Ammon's horn (tissue), 1 donor: ENCODE results near the gene PPP2R3A.
A peak's percentile ranks its signal among the peaks of the same experiment; 100 is the strongest.

Source experiments
- DNase-seq: peaks from one replicate; pipeline ENCODE4 v3.0.0-alpha.2; 2016; ENCODE audit warnings: low spot score

PPP2R3A gene

GRCh38 chr3:135967867-135968266 is 2.3 kb downstream of the PPP2R3A start:
- DNase-seq, result no peak

GRCh38 chr3:135970506-135971116 is 5.1 kb downstream of the PPP2R3A start:
- DNase-seq, result peak; percentile 87

- no peak for DNase-seq
These were observed 8.3 kb downstream of the PPP2R3A start for GRCh38 chr3:135973841-135974240.

GRCh38 chr3:135975053-135975452 is 9.5 kb downstream of the PPP2R3A start:
- DNase-seq, result no peak

GRCh38 chr3:135975536-135975935 is 10.0 kb downstream of the PPP2R3A start:
- DNase-seq, result no peak

- no peak for DNase-seq
These were observed 14.8 kb downstream of the PPP2R3A start for GRCh38 chr3:135980343-135980742.

GRCh38 chr3:135981701-135982403 is 16.3 kb downstream of the PPP2R3A start:
- DNase-seq, result no peak

- DNase-seq, result no peak
These were observed 16.9 kb downstream of the PPP2R3A start for GRCh38 chr3:135982404-135982761.

GRCh38 chr3:135982922-135983581 is 17.5 kb downstream of the PPP2R3A start:
- DNase-seq, result peak; percentile 20

- no peak for DNase-seq
These were observed 22.1 kb downstream of the PPP2R3A start for GRCh38 chr3:135987661-135988060.

- no peak for DNase-seq
These were observed 23.7 kb downstream of the PPP2R3A start for GRCh38 chr3:135989242-135989641.

- DNase-seq, result no peak
These were observed 25.4 kb downstream of the PPP2R3A start for GRCh38 chr3:135990903-135991302.

GRCh38 chr3:135991621-135992020 is 26.1 kb downstream of the PPP2R3A start:
- DNase-seq, result no peak

- no peak for DNase-seq
These were observed 26.5 kb downstream of the PPP2R3A start for GRCh38 chr3:135992072-135992471.

- DNase-seq, result no peak
These were observed 29.3 kb downstream of the PPP2R3A start for GRCh38 chr3:135994708-135995337.

GRCh38 chr3:135995766-135996165 is 30.2 kb downstream of the PPP2R3A start:
- DNase-seq, result no peak

- DNase-seq, result peak; percentile 48
These were observed 32.2 kb downstream of the PPP2R3A start for GRCh38 chr3:135997554-135998320.

- no peak for DNase-seq
These were observed 42.7 kb downstream of the PPP2R3A start for GRCh38 chr3:136008221-136008620.

GRCh38 chr3:136008732-136009470 is 43.4 kb downstream of the PPP2R3A start:
- no peak for DNase-seq

GRCh38 chr3:136018876-136019275 is 53.3 kb downstream of the PPP2R3A start:
- DNase-seq, result no peak

GRCh38 chr3:136021803-136022202 is 56.3 kb downstream of the PPP2R3A start:
- DNase-seq, result no peak
